Smooth muscle cell (in vitro differentiated cells): ENCODE data around the gene TAF4B. TPM values are rescaled to one million over a fixed set of nuclear protein-coding genes. Genes with fewer than 3 reads are reported as not detected.
"Not testable (repeated sequence)": the region's sequence is repeated elsewhere in the genome, so short reads cannot be mapped to it uniquely, and the experiment has no call there.

Experiments used
- DNase-seq: peaks from one replicate; lab custom pipeline; 2025; ENCODE audit not compliant: unreplicated experiment; lab: John Stamatoyannopoulos, UW
- H2AFZ ChIP-seq: fragments of 200-600 bp; sonication (generic); 2 replicates; pipeline ENCODE4 v1.6.0; 2016; ENCODE audit warnings: antibody characterized with exemption, low read depth, mild to moderate bottlenecking
- H3F3A ChIP-seq: fragments of 200-600 bp; sonication (generic); 2 replicates; pipeline ENCODE4 v1.6.0; 2017; ENCODE audit warnings: antibody characterized with exemption, low read depth
- H3K27ac ChIP-seq: fragments of 200-600 bp; sonication (generic); 2 replicates; pipeline ENCODE4 v1.5.1; 2016; ENCODE audit warnings: low read depth, mild to moderate bottlenecking
- H3K27me3 ChIP-seq: fragments of 200-600 bp; sonication (generic); 2 replicates; pipeline ENCODE4 v1.6.1; 2016; ENCODE audit warnings: low read depth, mild to moderate bottlenecking
- H3K36me3 ChIP-seq: fragments of 200-600 bp; sonication (generic); 2 replicates; pipeline ENCODE4 v1.5.1; 2016; ENCODE audit warnings: low read depth
- H3K4me1 ChIP-seq: fragments of 200-600 bp; sonication (generic); 2 replicates; pipeline ENCODE4 v1.5.1; 2016; ENCODE audit warnings: low read depth
- H3K4me2 ChIP-seq: fragments of 200-600 bp; sonication (generic); 2 replicates; pipeline ENCODE4 v1.6.0; 2016; ENCODE audit warnings: mild to moderate bottlenecking
- H3K4me3 ChIP-seq: fragments of 200-600 bp; sonication (generic); 2 replicates; pipeline ENCODE4 v1.5.1; 2016; ENCODE audit warnings: mild to moderate bottlenecking
- H3K79me2 ChIP-seq: fragments of 200-600 bp; sonication (generic); 2 replicates; pipeline ENCODE4 v1.6.0; 2016; ENCODE audit warnings: low read depth, mild to moderate bottlenecking
- H3K9ac ChIP-seq: fragments of 200-600 bp; sonication (generic); 2 replicates; pipeline ENCODE4 v1.6.0; 2016; ENCODE audit warnings: low read depth
- H3K9me3 ChIP-seq: fragments of 200-600 bp; sonication (generic); replicated peaks from 2 replicates; pipeline ENCODE4 v1.5.1; 2016; ENCODE audit warnings: low read depth
- H4K20me1 ChIP-seq: fragments of 200-600 bp; sonication (generic); 2 replicates; pipeline ENCODE4 v1.6.0; 2016; ENCODE audit warnings: low read depth
- CTCF ChIP-seq: fragments of 200-600 bp; sonication (generic); IDR thresholded peaks from 2 replicates; pipeline ENCODE4 v1.5.1; 2017; ENCODE audit warnings: borderline replicate concordance, mild to moderate bottlenecking, antibody characterized with exemption; ENCODE audit not compliant: insufficient read depth, poor library complexity, severe bottlenecking
- WGBS: methylation state at CpG from one replicate; pipeline ENCODE4 v1.1.7; 2016; ENCODE audit warnings: low lambda C conversion rate; 5-methylcytosine and 5-hydroxymethylcytosine counted together
- polyA plus RNA-seq: library from polyadenylated mRNA; unstranded; fragments of >200 nt; fragmentation: Nextera tagmentation; extraction: Ambion mirVana; gene quantifications from 2 replicates; pipeline ENCODE4 v1.2.1, GENCODE V29; 2016
- total RNA-seq: library from RNA; depleted of rRNA; stranded (reverse); fragments of >200 nt; gene quantifications from 2 replicates; pipeline ENCODE4 v1.2.3, GENCODE V29; 2014

Gene TAF4B
- total and polyA plus RNA-seq, 2 experiments from 2014 or later, result 1.6 to 2.7 TPM

GRCh38 chr18:26293982-26294381 is 67.7 kb downstream of the TAF4B start:
- Histone ChIP-seq H3K4me1 (no peaks in the 10 kb centered on the region), H3K4me2 (no peak overlapping the region), H4K20me1 (no peaks in the 10 kb centered on the region), H3K27ac (no peak overlapping the region), H2AFZ (no peak overlapping the region), H3K9me3 (no peaks in the 10 kb centered on the region), H3K36me3 (no peaks in the 10 kb centered on the region), H3K27me3 (no peaks in the 10 kb centered on the region), H3K79me2 (no peaks in the 10 kb centered on the region), H3K4me3 (no peak overlapping the region), H3K9ac (no peak overlapping the region), H3F3A (no peaks in the 10 kb centered on the region)
- TF ChIP-seq CTCF, result no peak
- no peak for DNase-seq
- WGBS, result 95% methylated on average over 1 of the region's 1 CpG

GRCh38 chr18:26298107-26298506 is 71.9 kb downstream of the TAF4B start:
- Histone ChIP-seq H4K20me1 (no peaks in the 10 kb centered on the region), H2AFZ (no peak overlapping the region), H3K9me3 (no peaks in the 10 kb centered on the region), H3K36me3 (no peaks in the 10 kb centered on the region), H3K27me3 (no peaks in the 10 kb centered on the region), H3K4me3 (no peak overlapping the region), H3F3A (no peaks in the 10 kb centered on the region), H3K9ac (no peak overlapping the region), H3K4me1 (no peaks in the 10 kb centered on the region), H3K79me2 (no peaks in the 10 kb centered on the region), H3K4me2 (no peak overlapping the region), H3K27ac (no peak overlapping the region)
- 93% methylated on average over 8 of the region's 8 CpGs for WGBS
- no peak for TF ChIP-seq CTCF
- DNase-seq, result no peak

GRCh38 chr18:26301681-26302080 is 75.4 kb downstream of the TAF4B start:
- DNase-seq, result no peak

GRCh38 chr18:26303222-26303621 is 77.0 kb downstream of the TAF4B start:
- DNase-seq, H3K9ac ChIP-seq, H3F3A ChIP-seq, H2AFZ ChIP-seq, H3K27ac ChIP-seq, H3K4me3 ChIP-seq, H4K20me1 ChIP-seq, H3K4me2 ChIP-seq, H3K36me3 ChIP-seq, H3K27me3 ChIP-seq, H3K9me3 ChIP-seq, H3K79me2 ChIP-seq, H3K4me1 ChIP-seq: not testable (repeated sequence)
- WGBS, result 100% methylated on average over 2 of the region's 2 CpGs

More at GRCh38 chr18:26301681-26302080, 75.4 kb downstream of the TAF4B start:
- no peaks in the 10 kb centered on the region for H3K4me1 ChIP-seq
- no peaks in the 10 kb centered on the region for H3K27me3 ChIP-seq
- H3K4me2 ChIP-seq, result no peak overlapping the region
- H3K27ac ChIP-seq, result no peak overlapping the region
- no peaks in the 10 kb centered on the region for H3K36me3 ChIP-seq
- no peaks in the 10 kb centered on the region for H3K79me2 ChIP-seq
- no peak overlapping the region for H2AFZ ChIP-seq
- H4K20me1 ChIP-seq, result no peaks in the 10 kb centered on the region
- TF ChIP-seq CTCF, result no peak
- H3K9me3 ChIP-seq, result no peaks in the 10 kb centered on the region
- no peak overlapping the region for H3K4me3 ChIP-seq
- 66% methylated on average over 3 of the region's 3 CpGs for WGBS
- H3F3A ChIP-seq, result no peaks in the 10 kb centered on the region
- no peak overlapping the region for H3K9ac ChIP-seq
